Measurements from ENCODE around the gene GK.
A peak's percentile ranks its signal among the peaks of the same experiment; 100 is the strongest.
"Not testable (repeated sequence)": the region's sequence is repeated elsewhere in the genome, so short reads cannot be mapped to it uniquely, and the experiment has no call there.

The GK gene

GRCh38 chrX:30668581-30668980 lies 15.4 kb downstream of the GK start:
- no peak overlapping the region for H3K27ac ChIP-seq
- no peak for TF ChIP-seq ZFX (IDR thresholded peaks at IDR 0.05)
- TF ChIP-seq, protein P1, sequence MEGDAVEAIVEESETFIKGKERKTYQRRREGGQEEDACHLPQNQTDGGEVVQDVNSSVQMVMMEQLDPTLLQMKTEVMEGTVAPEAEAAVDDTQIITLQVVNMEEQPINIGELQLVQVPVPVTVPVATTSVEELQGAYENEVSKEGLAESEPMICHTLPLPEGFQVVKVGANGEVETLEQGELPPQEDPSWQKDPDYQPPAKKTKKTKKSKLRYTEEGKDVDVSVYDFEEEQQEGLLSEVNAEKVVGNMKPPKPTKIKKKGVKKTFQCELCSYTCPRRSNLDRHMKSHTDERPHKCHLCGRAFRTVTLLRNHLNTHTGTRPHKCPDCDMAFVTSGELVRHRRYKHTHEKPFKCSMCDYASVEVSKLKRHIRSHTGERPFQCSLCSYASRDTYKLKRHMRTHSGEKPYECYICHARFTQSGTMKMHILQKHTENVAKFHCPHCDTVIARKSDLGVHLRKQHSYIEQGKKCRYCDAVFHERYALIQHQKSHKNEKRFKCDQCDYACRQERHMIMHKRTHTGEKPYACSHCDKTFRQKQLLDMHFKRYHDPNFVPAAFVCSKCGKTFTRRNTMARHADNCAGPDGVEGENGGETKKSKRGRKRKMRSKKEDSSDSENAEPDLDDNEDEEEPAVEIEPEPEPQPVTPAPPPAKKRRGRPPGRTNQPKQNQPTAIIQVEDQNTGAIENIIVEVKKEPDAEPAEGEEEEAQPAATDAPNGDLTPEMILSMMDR (conservative IDR thresholded peaks at IDR 0.05) = no peak

DNA sequence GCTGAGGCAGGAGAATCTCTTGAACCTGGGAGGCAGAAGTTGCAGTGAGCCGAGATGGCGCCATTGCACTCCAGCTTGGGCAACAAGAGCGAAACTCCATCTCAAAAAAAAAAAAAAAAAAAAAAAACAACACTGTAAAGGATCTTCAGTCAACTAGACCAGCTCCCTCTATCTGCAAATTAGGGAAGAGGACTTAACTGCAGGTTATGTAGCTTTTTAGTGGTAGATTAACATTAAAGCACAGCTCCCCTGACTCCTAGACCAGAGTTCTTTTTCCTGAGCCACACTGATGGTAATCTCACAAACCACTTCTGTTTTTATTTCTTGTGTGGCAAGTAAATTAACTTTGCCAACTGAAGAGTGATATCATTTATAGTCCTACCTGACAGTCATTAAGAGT lies 18.0 kb downstream of the GK start:
- TF ChIP-seq, protein P1 (conservative IDR thresholded peaks at IDR 0.05) = 0 out of 2 replicates have a peak, but pooled peaks have one; percentile 9
- H3K27ac ChIP-seq = not testable (repeated sequence)

GRCh38 chrX:30673127-30673796 lies 20.0 kb downstream of the GK start:
- TF ChIP-seq ZFX (IDR thresholded peaks at IDR 0.05) = no peak
- TF ChIP-seq, protein P1 (conservative IDR thresholded peaks at IDR 0.05) = no peak
- no peak overlapping the region for H3K27ac ChIP-seq

DNA sequence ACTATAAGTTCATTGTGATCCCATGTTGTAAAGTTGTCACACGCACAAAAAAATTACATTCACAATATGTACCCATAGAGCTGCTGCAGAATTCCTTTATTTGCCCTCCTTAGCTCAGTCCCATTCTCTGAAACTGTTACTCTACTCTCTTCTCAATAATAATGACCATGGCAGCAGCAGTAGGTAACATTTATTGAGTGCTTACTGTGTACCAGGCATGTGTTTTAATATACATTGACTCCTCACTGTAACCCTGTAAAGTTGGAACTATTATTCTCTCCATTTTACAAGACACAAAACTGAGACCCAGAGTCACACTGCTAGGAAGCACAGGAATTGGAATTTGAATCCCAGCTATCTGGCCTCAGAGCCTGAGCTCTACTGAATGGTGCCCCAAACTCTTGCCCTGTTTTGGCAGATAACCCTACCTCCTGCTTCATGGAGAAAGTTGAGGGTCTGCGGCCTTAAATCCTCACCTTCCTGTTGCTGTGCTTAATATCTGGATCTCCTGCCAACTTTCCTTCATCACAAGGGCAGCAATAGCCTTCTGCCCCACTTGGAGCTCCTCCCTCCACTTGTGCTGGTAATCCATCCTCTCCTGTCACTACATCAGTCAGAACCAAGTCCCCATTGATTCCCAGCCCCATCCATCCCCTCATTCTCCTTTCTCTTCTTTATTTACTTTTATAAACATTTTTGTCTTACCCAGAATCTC lies 20.8 kb downstream of the GK start:
- TF ChIP-seq, protein P1 (conservative IDR thresholded peaks at IDR 0.05) = no peak
- no peak for TF ChIP-seq ZFX (IDR thresholded peaks at IDR 0.05)
- H3K27ac ChIP-seq = no peak overlapping the region

- TF ChIP-seq, protein P1 (conservative IDR thresholded peaks at IDR 0.05) = no peak
- no peak for TF ChIP-seq ZFX (IDR thresholded peaks at IDR 0.05)
- no peak overlapping the region for H3K27ac ChIP-seq
Observed at GRCh38 chrX:30674799-30675198, 21.6 kb downstream of the GK start.

GRCh38 chrX:30679369-30679768 lies 26.1 kb downstream of the GK start:
- no peak overlapping the region for H3K27ac ChIP-seq
- TF ChIP-seq, protein P1 (conservative IDR thresholded peaks at IDR 0.05) = no peak
- no peak for TF ChIP-seq ZFX (IDR thresholded peaks at IDR 0.05)

DNA sequence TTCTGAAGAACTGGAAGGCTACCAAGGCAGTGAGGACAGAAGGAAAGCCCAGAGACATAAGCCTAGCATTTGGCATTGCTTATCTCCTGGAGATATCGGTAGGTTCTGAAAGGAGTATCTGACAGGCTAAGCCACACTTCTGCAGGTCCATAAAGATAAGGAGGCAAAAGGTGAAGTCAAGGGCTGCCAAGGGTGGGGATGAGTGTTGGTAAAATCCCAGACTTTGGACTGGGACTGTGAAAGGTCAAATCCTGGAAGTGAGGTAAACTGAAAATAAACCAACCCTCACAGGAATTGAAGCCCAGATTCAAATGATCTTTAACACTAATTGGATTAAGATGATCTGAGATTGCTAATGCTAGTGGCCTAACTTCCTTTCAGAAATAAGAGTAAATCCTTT lies 27.4 kb downstream of the GK start:
- no peak overlapping the region for H3K27ac ChIP-seq
- TF ChIP-seq, protein P1 (conservative IDR thresholded peaks at IDR 0.05) = no peak
- TF ChIP-seq ZFX (IDR thresholded peaks at IDR 0.05) = no peak
